Spinal cord (tissue), 10 donors: Measurements from ENCODE around the gene LBH. TPM values are rescaled to one million over a fixed set of nuclear protein-coding genes. Genes with fewer than 3 reads are reported as not detected.
A peak's percentile ranks its signal among the peaks of the same experiment; 100 is the strongest.

Source experiments
- DNase-seq, 6 donors: peaks; one replicate each; pipeline versions ENCODE4 v3.0.0 to v3.0.0-alpha.2; 2013 to 2015; ENCODE audit warnings: low spot score in 6 of 6, low read depth in 4 of 6
- H3K27ac ChIP-seq: one replicate; pipeline ENCODE4 v1.5.1; 2013; ENCODE audit warnings: low read depth, low read length, control low read depth
- H3K27me3 ChIP-seq: one replicate; pipeline ENCODE4 v1.6.1; 2013; ENCODE audit warnings: low read length; ENCODE audit not compliant: control insufficient read depth, insufficient read depth
- H3K36me3 ChIP-seq: one replicate; pipeline ENCODE4 v1.6.1; 2013; ENCODE audit warnings: low read length; ENCODE audit not compliant: control insufficient read depth, insufficient read depth
- H3K4me1 ChIP-seq: one replicate; pipeline ENCODE4 v1.6.1; 2013; ENCODE audit warnings: low read length; ENCODE audit not compliant: control insufficient read depth, insufficient read depth
- H3K4me3 ChIP-seq: one replicate; pipeline ENCODE4 v1.5.1; 2013; ENCODE audit warnings: low read depth, low read length, control low read depth
- H3K9me3 ChIP-seq: one replicate; pipeline ENCODE4 v1.6.1; 2013; ENCODE audit warnings: low read length; ENCODE audit not compliant: control insufficient read depth, insufficient read depth
- WGBS: methylation state at CpG from one replicate; pipeline ENCODE4 v1.1.5; 2013; ENCODE audit warnings: missing lambda C conversion rate; ENCODE audit not compliant: insufficient coverage; 5-methylcytosine and 5-hydroxymethylcytosine counted together
- polyA plus RNA-seq, 2 donors: library from polyadenylated mRNA; unstranded; fragments of 120-200 nt; gene quantifications; one replicate each; pipeline ENCODE4 v1.2.1, GENCODE V29; 2013; ENCODE audit not compliant: insufficient read length in 2 of 2
- total RNA-seq, 2 donors: library from RNA; depleted of rRNA in 1 of 2; stranded (reverse); fragments of 120-200 nt in 1 of 2; fragments of >200 nt in 1 of 2; gene quantifications; one replicate each; pipeline versions ENCODE4 v1.2.3 to v1.2.4, GENCODE V29; 2013 to 2014
- donor health status: healthy.

Gene LBH
- total and polyA plus RNA-seq, 4 donors = 34.3 to 54.4 (median 43.8) TPM

GRCh38 chr2:30213326-30213725 lies 18.0 kb upstream of the LBH start:
- no peak for DNase-seq
- no peak overlapping the region for H3K4me3 ChIP-seq
- 49% methylated on average over 6 of the region's 11 CpGs for WGBS
- H3K27ac ChIP-seq = no peak overlapping the region
- no peaks in the 10 kb centered on the region for H3K27me3 ChIP-seq
- no peaks in the 10 kb centered on the region for H3K9me3 ChIP-seq
- no peaks in the 10 kb centered on the region for H3K4me1 ChIP-seq
- H3K36me3 ChIP-seq = no peaks in the 10 kb centered on the region

- peak in 1 of 6 donors; percentile 64 for DNase-seq
- Histone ChIP-seq H3K4me1 (no peaks in the 10 kb centered on the region), H3K9me3 (no peaks in the 10 kb centered on the region), H3K4me3 (no peak overlapping the region), H3K27me3 (no peaks in the 10 kb centered on the region), H3K27ac (no peak overlapping the region), H3K36me3 (no peaks in the 10 kb centered on the region)
- 80% methylated on average over 3 of the region's 7 CpGs for WGBS
Observed at GRCh38 chr2:30213907-30214463, 17.3 kb upstream of the LBH start.

- H3K27ac ChIP-seq = no peak overlapping the region
- peak in 2 of 6 donors; percentile 16 to 57 for DNase-seq
- H3K9me3 ChIP-seq = no peaks in the 10 kb centered on the region
- H3K27me3 ChIP-seq = no peaks in the 10 kb centered on the region
- H3K4me1 ChIP-seq = no peaks in the 10 kb centered on the region
- H3K4me3 ChIP-seq = no peak overlapping the region
- H3K36me3 ChIP-seq = no peaks in the 10 kb centered on the region
Observed at GRCh38 chr2:30216157-30216556, 15.2 kb upstream of the LBH start.

GRCh38 chr2:30217644-30218337 lies 13.5 kb upstream of the LBH start:
- no peaks in the 10 kb centered on the region for H3K4me1 ChIP-seq
- no peaks in the 10 kb centered on the region for H3K36me3 ChIP-seq
- no peaks in the 10 kb centered on the region for H3K27me3 ChIP-seq
- peak in 1 of 6 donors; percentile 20 for DNase-seq
- no peak overlapping the region for H3K27ac ChIP-seq
- no peak overlapping the region for H3K4me3 ChIP-seq
- WGBS = 58% methylated on average over 7 of the region's 11 CpGs
- H3K9me3 ChIP-seq = no peaks in the 10 kb centered on the region

GRCh38 chr2:30218338-30218713 lies 13.0 kb upstream of the LBH start:
- DNase-seq = no peak
- no peaks in the 10 kb centered on the region for H3K4me1 ChIP-seq
- no peak overlapping the region for H3K27ac ChIP-seq
- 61% methylated on average over 3 of the region's 6 CpGs for WGBS
- H3K4me3 ChIP-seq = no peak overlapping the region
- H3K9me3 ChIP-seq = no peaks in the 10 kb centered on the region
- H3K27me3 ChIP-seq = no peaks in the 10 kb centered on the region
- H3K36me3 ChIP-seq = no peaks in the 10 kb centered on the region

GRCh38 chr2:30218814-30219213 lies 12.5 kb upstream of the LBH start:
- no peak for DNase-seq
- Histone ChIP-seq H3K27me3 (no peaks in the 10 kb centered on the region), H3K4me3 (no peak overlapping the region), H3K36me3 (no peaks in the 10 kb centered on the region), H3K4me1 (no peaks in the 10 kb centered on the region), H3K9me3 (no peaks in the 10 kb centered on the region), H3K27ac (no peak overlapping the region)
- 100% methylated on average over 1 of the region's 4 CpGs for WGBS

GRCh38 chr2:30219886-30220875 lies 11.2 kb upstream of the LBH start:
- 94% methylated on average over 13 of the region's 13 CpGs for WGBS
- DNase-seq = no peak
- Histone ChIP-seq H3K4me1 (no peaks in the 10 kb centered on the region), H3K27ac (no peak overlapping the region), H3K4me3 (no peak overlapping the region), H3K9me3 (no peaks in the 10 kb centered on the region), H3K36me3 (no peaks in the 10 kb centered on the region), H3K27me3 (no peaks in the 10 kb centered on the region)

- H3K36me3 ChIP-seq = no peaks in the 10 kb centered on the region
- 100% methylated on average over 1 of the region's 6 CpGs for WGBS
- DNase-seq = no peak
- H3K27ac ChIP-seq = no peak overlapping the region
- no peaks in the 10 kb centered on the region for H3K4me1 ChIP-seq
- H3K4me3 ChIP-seq = no peak overlapping the region
- H3K27me3 ChIP-seq = no peaks in the 10 kb centered on the region
- no peaks in the 10 kb centered on the region for H3K9me3 ChIP-seq
Observed at GRCh38 chr2:30221531-30221930, 9.8 kb upstream of the LBH start.

GRCh38 chr2:30222031-30222430 lies 9.3 kb upstream of the LBH start:
- Histone ChIP-seq H3K27me3 (no peaks in the 10 kb centered on the region), H3K27ac (no peak overlapping the region), H3K9me3 (no peaks in the 10 kb centered on the region), H3K36me3 (no peaks in the 10 kb centered on the region), H3K4me1 (no peaks in the 10 kb centered on the region), H3K4me3 (no peak overlapping the region)
- 83% methylated on average over 2 of the region's 2 CpGs for WGBS
- DNase-seq = no peak
